Gastrocnemius medialis (tissue), 4 donors: ENCODE measurements around the gene ZMIZ2.

Experiments used
- POLR2A ChIP-seq, 2 donors: fragments of 450-650 bp; IDR thresholded peaks; one replicate each; pipeline ENCODE4 v1.6.1; 2017; ENCODE audit warnings: antibody characterized with exemption in 2 of 2, mild to moderate bottlenecking in 2 of 2, moderate library complexity in 2 of 2
- TF ChIP-seq, protein P1 (sequence below), 5 experiments: fragments of 450-650 bp in 3 of 5; fragments of 200-600 bp in 2 of 5; sonication (generic) in 2 of 5; IDR thresholded peaks in 4 of 5; conservative IDR thresholded peaks in 1 of 5; 1 replicate in 4 of 5; 2 replicates in 1 of 5; pipeline ENCODE4 v1.5.1; 2016 to 2019; ENCODE audit warnings: antibody characterized with exemption in 5 of 5, mild to moderate bottlenecking in 3 of 5, moderate library complexity in 3 of 5

DNA sequence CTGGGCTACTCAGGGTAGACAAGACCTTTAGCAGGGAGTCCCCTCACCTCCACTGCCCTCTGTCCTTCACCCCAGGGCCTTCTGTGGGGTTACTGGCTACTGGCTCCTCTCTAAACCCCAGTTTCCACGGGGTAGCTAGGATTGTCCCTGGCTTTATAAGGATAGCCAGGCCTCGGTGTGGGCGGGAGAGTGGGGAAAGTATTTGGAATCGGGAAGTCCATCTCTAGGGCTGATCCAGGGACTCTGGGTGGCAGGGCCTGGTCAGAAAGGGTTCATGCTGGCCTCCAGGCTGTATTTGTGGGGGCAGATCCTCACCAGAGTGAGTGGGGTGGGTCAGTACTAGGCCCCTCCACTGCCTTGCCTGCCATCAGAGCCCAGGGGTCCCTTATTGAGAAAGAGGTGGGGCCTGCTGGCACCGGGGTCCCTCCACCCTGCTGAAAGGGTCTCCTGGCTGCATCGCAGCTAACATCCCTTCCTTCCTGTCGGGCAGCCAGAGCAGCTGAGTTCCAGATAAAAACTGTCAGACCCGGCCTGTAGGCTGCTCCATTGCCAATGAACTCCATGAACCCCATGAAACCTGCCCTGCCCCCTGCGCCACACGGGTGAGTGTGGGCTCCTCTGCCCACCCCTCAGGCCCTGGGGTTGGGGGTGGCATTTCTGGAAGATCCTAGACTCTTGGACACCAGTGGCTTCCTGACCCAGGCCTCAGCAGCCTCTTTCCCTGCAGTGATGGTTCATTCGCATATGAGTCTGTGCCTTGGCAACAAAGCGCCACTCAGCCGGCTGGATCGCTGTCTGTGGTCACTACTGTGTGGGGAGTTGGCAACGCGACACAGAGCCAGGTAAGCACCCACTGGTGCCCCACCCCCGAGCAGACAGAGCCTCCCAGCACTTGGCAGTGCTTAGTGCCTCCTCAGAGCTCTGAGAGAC is 7.3 kb downstream of the ZMIZ2 start:
- TF ChIP-seq, protein P1, sequence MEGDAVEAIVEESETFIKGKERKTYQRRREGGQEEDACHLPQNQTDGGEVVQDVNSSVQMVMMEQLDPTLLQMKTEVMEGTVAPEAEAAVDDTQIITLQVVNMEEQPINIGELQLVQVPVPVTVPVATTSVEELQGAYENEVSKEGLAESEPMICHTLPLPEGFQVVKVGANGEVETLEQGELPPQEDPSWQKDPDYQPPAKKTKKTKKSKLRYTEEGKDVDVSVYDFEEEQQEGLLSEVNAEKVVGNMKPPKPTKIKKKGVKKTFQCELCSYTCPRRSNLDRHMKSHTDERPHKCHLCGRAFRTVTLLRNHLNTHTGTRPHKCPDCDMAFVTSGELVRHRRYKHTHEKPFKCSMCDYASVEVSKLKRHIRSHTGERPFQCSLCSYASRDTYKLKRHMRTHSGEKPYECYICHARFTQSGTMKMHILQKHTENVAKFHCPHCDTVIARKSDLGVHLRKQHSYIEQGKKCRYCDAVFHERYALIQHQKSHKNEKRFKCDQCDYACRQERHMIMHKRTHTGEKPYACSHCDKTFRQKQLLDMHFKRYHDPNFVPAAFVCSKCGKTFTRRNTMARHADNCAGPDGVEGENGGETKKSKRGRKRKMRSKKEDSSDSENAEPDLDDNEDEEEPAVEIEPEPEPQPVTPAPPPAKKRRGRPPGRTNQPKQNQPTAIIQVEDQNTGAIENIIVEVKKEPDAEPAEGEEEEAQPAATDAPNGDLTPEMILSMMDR (IDR thresholded peaks at IDR 0.05 in 4 of 5, conservative IDR thresholded peaks at IDR 0.05 in 1 of 5): no peak
- no peak for TF ChIP-seq POLR2A (IDR thresholded peaks at IDR 0.05)
